ENCODE measurements around the gene PRAC1. TPM values are rescaled to one million over a fixed set of nuclear protein-coding genes. Genes with fewer than 3 reads are reported as not detected.

PRAC1 gene
- total and polyA plus RNA-seq, 10 donors: not detected

DNA sequence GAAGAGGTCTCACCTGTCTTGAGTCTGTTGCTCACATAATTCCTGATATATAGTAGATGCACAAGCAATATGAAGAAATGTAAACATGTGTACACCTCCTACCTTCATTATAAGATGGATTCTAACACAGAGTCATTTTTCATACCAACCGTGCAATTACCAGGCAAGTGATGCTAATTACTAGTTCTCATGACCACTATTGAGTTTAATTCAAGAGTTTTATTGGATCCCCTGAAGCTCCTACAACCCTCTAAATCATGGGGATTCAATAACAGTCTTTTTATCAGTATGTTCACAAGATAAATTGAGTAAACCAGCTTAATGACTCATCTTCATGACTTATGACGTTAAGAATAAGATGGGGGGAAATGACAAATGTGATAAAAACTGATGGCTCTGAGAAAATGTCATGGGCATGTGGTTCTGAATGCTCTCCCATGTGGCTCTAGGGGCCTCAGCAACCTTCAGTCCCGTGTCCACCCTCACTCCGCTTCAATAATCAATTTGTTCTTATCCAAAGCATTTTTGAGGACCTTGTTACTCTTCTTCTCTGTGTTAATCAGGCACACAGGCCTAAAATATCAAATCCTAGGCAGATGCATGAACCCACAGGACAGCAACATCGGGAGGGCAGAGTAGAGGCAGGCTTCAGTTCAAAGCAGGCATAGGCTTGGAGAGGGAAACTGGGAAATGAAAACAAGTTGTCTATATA is 42.8 kb downstream of the PRAC1 start:
- intact Hi-C loops (cut with DNase I; ENCODE audit: low total_unique reads): loop anchor here (5.0 to 10.0 kb wide), 2 partner anchors 198 to 355 kb away; no protein-coding TSS in a partner anchor
- Histone ChIP-seq H3K9me3 (no peaks in the 10 kb centered on the region), H3K27me3 (replicated peaks in 1 of 7) (peaks cover 0 to 80% (median 19%) of the 10 kb centered on the region in 7 donors), H3K4me3 (no peak overlapping the region), H3K27ac (no peak overlapping the region), H3K4me1 (peaks cover 3 to 9% (median 6%) of the 10 kb centered on the region in 6 donors), H3K36me3 (no peaks in the 10 kb centered on the region)
- TF ChIP-seq CTCF (IDR thresholded peaks at IDR 0.05 in 8 of 11, conservative IDR thresholded peaks at IDR 0.05 in 3 of 11): no peak
- no peak for TF ChIP-seq POLR2AphosphoS5 (IDR thresholded peaks at IDR 0.05)
- no peak for TF ChIP-seq POLR2A (IDR thresholded peaks at IDR 0.05)
- no peak for DNase-seq
- 79 to 88% (median 82%) methylated on average over 5 of the region's 5 CpGs for WGBS, 5 donors

GRCh38 chr17:48678141-48678971 is 44.0 kb downstream of the PRAC1 start:
- 7 to 11% (median 9%) methylated on average over 29 to 41 of the region's 41 CpGs for WGBS, 5 donors
- intact Hi-C loops (cut with DNase I; ENCODE audit: low total_unique reads): loop anchor here (5.0 kb wide), 1 partner anchor 199 kb away; no protein-coding TSS in a partner anchor
- Histone ChIP-seq H3K27ac (no peak overlapping the region), H3K36me3 (no peaks in the 10 kb centered on the region), H3K9me3 (no peaks in the 10 kb centered on the region), H3K4me1 (peaks cover 3 to 9% (median 6%) of the 10 kb centered on the region in 6 donors), H3K4me3 (peak overlapping the region in 2 of 8 donors; percentile 7 to 55), H3K27me3 (replicated peaks in 1 of 7) (peaks cover 0 to 89% (median 19%) of the 10 kb centered on the region in 7 donors)
- TF ChIP-seq CTCF (IDR thresholded peaks at IDR 0.05 in 8 of 11, conservative IDR thresholded peaks at IDR 0.05 in 3 of 11) (peak; percentile 65 to 97 (median 90)), POLR2AphosphoS5 (IDR thresholded peaks at IDR 0.05) (peak in 1 of 3 donors; percentile 28), POLR2A (IDR thresholded peaks at IDR 0.05) (no peak)
- DNase-seq: peak; percentile 89

DNA sequence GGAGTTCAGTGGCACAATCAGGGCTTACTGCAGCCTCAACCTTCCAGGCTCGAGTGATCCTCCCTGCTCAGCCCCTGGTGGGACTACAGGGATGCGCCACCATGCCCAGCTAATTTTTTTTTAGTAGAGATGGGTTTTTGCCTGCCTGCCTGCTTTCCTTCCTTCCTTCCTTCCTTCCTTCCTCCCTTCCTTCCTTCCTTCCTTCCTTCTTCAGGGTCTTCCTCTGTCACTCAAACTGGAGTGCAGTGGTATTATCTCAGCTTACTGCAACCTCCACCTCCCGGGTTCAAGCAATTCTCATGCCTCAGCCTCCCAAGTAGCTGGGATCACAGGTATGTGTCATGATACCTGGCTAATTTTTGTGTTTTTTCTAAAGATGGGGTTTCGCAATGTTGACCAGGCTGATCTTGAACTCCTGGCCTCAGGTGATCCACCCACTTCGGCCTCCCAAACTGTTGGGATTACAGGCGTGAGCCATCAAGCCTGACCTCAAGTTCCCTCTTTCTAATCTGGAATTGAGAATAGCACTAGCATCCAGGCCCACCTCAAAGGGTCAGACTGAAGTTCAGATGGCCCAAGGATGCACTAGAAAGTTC is 45.3 kb downstream of the PRAC1 start:
- Histone ChIP-seq H3K9me3 (no peaks in the 10 kb centered on the region), H3K36me3 (no peaks in the 10 kb centered on the region), H3K27ac (no peak overlapping the region), H3K27me3 (replicated peaks in 1 of 7) (peaks cover 0 to 87% (median 19%) of the 10 kb centered on the region in 7 donors), H3K4me1 (peaks cover 3 to 10% (median 6%) of the 10 kb centered on the region in 6 donors), H3K4me3 (no peak overlapping the region)
- intact Hi-C loops (cut with DNase I; ENCODE audit: low total_unique reads): loop anchor here (5.0 kb wide), 1 partner anchor 200 kb away; no protein-coding TSS in a partner anchor
- DNase-seq: no peak
- WGBS, 5 donors: 75 to 84% (median 76%) methylated on average over 6 of the region's 6 CpGs
- TF ChIP-seq CTCF (IDR thresholded peaks at IDR 0.05 in 8 of 11, conservative IDR thresholded peaks at IDR 0.05 in 3 of 11): no peak
- TF ChIP-seq POLR2AphosphoS5 (IDR thresholded peaks at IDR 0.05): no peak
- TF ChIP-seq POLR2A (IDR thresholded peaks at IDR 0.05): no peak

Measured in spleen (tissue), 11 donors.